ENCODE measurements around the gene SUSD2. TPM values are rescaled to one million over a fixed set of nuclear protein-coding genes. Genes with fewer than 3 reads are reported as not detected.

The SUSD2 gene
- total and polyA plus RNA-seq, 9 of the 15 experiments (the other 6 are each of a cell fraction or from before 2014, with no cell fraction given), result 0.01 to 0.16 (median 0.04) TPM; not detected in 4

DNA sequence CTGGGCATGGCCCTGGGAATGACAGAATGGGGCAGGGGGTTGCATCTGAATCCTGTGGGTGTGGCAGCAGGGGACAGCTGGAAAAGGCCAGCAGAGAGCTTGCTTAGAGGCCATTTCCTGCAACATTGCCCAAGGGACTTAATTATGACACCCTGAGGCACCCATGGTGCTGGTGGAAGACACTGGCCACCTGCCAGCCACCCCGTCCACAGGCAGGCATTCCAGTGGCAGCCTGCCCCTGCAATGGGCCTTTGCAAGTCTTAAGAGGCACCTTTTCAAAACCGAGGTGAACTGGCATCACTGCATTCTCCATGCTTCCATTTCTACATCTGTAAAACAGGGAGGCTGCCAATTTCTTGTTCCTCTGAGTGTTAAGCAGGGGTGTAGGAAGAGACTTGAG is 21.6 kb upstream of the SUSD2 start:
- Histone ChIP-seq H3K9ac (ENCODE audit: insufficient read depth in 1 of 2, low read depth in 2 of 2, low read length in 2 of 2) (no peak overlapping the region; a peak in 1 of 4 replicates), H3K4me1 (replicated peaks in 1 of 2; ENCODE audit: control insufficient read depth in 2 of 2, insufficient read depth in 2 of 2, low read length in 2 of 2) (peaks cover 9 to 27% of the 10 kb centered on the region in 2 experiments; a peak in 4 of 5 replicates), H3K9me3 (replicated peaks; ENCODE audit: control insufficient read depth, insufficient read depth, low read depth, low read length) (no peaks in the 10 kb centered on the region), H3K4me3 (no peak overlapping the region), H3K27me3 (ENCODE audit: control insufficient read depth in 2 of 2, insufficient read depth in 2 of 2, low read length in 2 of 2) (no peaks in the 10 kb centered on the region), H3K9me1 (ENCODE audit: control insufficient read depth, insufficient read depth, low read length) (peaks cover 3% of the 10 kb centered on the region), H3K79me2 (ENCODE audit: control insufficient read depth, insufficient read depth, low read length) (no peaks in the 10 kb centered on the region; the same call in 2 of the 3 replicates), H3K27ac (ENCODE audit: extremely low read depth, low read depth, low read length) (no peak overlapping the region), H3K36me3 (ENCODE audit: control insufficient read depth, insufficient read depth, low read length) (peaks cover 16% of the 10 kb centered on the region; the same call in 2 of the 3 replicates), H4K20me1 (replicated peaks; ENCODE audit: control insufficient read depth, insufficient read depth, low read length) (no peaks in the 10 kb centered on the region; the same call in 1 of the 2 replicates), H3K4me2 (ENCODE audit: insufficient read depth, low read length) (no peak overlapping the region), H2AFZ (ENCODE audit: low read depth, low read length) (no peak overlapping the region)
- POLR2A ChIA-PET, result no interaction called here
- ATAC-seq (no peak), DNase-seq (ENCODE audit: extremely low read depth in 1 of 4, low spot score in 3 of 4) (no peak), FAIRE-seq (no peak)
- CTCF ChIA-PET (ENCODE audit: low intra/inter-chr PET ratio), result no interaction called here
- no TSS peak for BruUV-seq (replicated peaks)
- TF ChIP-seq RAD21 (CRISPR knock-in tag; conservative IDR thresholded peaks at IDR 0.05 in 1 of 2, IDR thresholded peaks at IDR 0.05 in 1 of 2), result no peak
- no peak for TF ChIP-seq PCBP2 (IDR thresholded peaks at IDR 0.05; ENCODE audit: low read depth, low read length, poor library complexity, severe bottlenecking)
- TF ChIP-seq ZEB2 (IDR thresholded peaks at IDR 0.05), result no peak
- no peak for TF ChIP-seq ZZZ3 (IDR thresholded peaks at IDR 0.05)
- TF ChIP-seq, protein P1, sequence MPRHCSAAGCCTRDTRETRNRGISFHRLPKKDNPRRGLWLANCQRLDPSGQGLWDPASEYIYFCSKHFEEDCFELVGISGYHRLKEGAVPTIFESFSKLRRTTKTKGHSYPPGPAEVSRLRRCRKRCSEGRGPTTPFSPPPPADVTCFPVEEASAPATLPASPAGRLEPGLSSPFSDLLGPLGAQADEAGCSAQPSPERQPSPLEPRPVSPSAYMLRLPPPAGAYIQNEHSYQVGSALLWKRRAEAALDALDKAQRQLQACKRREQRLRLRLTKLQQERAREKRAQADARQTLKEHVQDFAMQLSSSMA (CRISPR knock-in tag; IDR thresholded peaks at IDR 0.05), result no peak
- TF ChIP-seq TAF9B (IDR thresholded peaks at IDR 0.05; ENCODE audit: partially characterized antibody), result no peak
- TF ChIP-seq ZNF830 (CRISPR knock-in tag; IDR thresholded peaks at IDR 0.05), result no peak
- TF ChIP-seq FOXA3 (CRISPR knock-in tag; conservative IDR thresholded peaks at IDR 0.05 in 1 of 2, IDR thresholded peaks at IDR 0.05 in 1 of 2), result no peak
- no CpG with 5 or more reads among the region's 2 CpGs for WGBS (ENCODE audit: insufficient coverage, low coverage, missing lambda C conversion rate)
- intact Hi-C loops (cut with micrococcal nuclease) (no loop called here), in situ Hi-C loops (cut with MboI) (no loop called here)
